ENCODE results near the gene PFDN4. TPM values are rescaled to one million over a fixed set of nuclear protein-coding genes. Genes with fewer than 3 reads are reported as not detected.
"Not testable (repeated sequence)": the region's sequence is repeated elsewhere in the genome, so short reads cannot be mapped to it uniquely, and the experiment has no call there.

Gene PFDN4
- total and polyA plus RNA-seq, 12 donors: 21.9 to 56.3 (median 30.7) TPM

GRCh38 chr20:54231036-54231435, 23.1 kb downstream of the PFDN4 start:
- ATAC-seq (no peak), DNase-seq (no peak)
- Histone ChIP-seq H3K4me3 (no peak overlapping the region), H3K36me3 (no peaks in the 10 kb centered on the region), H3K27ac (no peak overlapping the region), H3K9me3 (peaks cover 0 to 12% (median 0%) of the 10 kb centered on the region in 11 donors), H3K4me1 (no peaks in the 10 kb centered on the region), H3K27me3 (no peaks in the 10 kb centered on the region)
- TF ChIP-seq CTCF (IDR thresholded peaks at IDR 0.05): no peak
- intact Hi-C loops (cut with DNase I): no loop called here
- 57 to 81% methylated on average over 3 of the region's 3 CpGs for WGBS, 2 donors

- TF ChIP-seq CTCF (IDR thresholded peaks at IDR 0.05): no peak
- 79 to 90% methylated on average over 2 of the region's 2 CpGs for WGBS, 2 donors
- DNase-seq (no peak), ATAC-seq (no peak)
- H3K27me3 ChIP-seq: peaks cover 0 to 12% (median 0%) of the 10 kb centered on the region in 7 donors
- H3K4me3 ChIP-seq: no peak overlapping the region
- intact Hi-C loops (cut with DNase I): no loop called here
- H3K27ac ChIP-seq: no peak overlapping the region
- H3K9me3 ChIP-seq: peaks cover 0 to 8% (median 0%) of the 10 kb centered on the region in 11 donors
- H3K36me3 ChIP-seq: no peaks in the 10 kb centered on the region
- H3K4me1 ChIP-seq: no peaks in the 10 kb centered on the region
These were observed 27.1 kb downstream of the PFDN4 start for GRCh38 chr20:54234991-54235390.

- Histone ChIP-seq H3K4me1 (no peaks in the 10 kb centered on the region), H3K4me3 (no peak overlapping the region), H3K27me3 (peaks cover 0 to 13% (median 0%) of the 10 kb centered on the region in 7 donors), H3K9me3 (peaks cover 0 to 8% (median 0%) of the 10 kb centered on the region in 11 donors), H3K36me3 (no peaks in the 10 kb centered on the region), H3K27ac (no peak overlapping the region)
- WGBS, 2 donors: 84 to 91% methylated on average over 12 of the region's 12 CpGs
- TF ChIP-seq CTCF (IDR thresholded peaks at IDR 0.05): no peak
- intact Hi-C loops (cut with DNase I): no loop called here
- DNase-seq (no peak), ATAC-seq (no peak)
These were observed 29.4 kb downstream of the PFDN4 start for GRCh38 chr20:54237116-54237943.

GRCh38 chr20:54244113-54244512, 36.2 kb downstream of the PFDN4 start:
- ATAC-seq: no peak
- Histone ChIP-seq H3K27me3 (peaks cover 0 to 9% (median 0%) of the 10 kb centered on the region in 7 donors), H3K36me3 (no peaks in the 10 kb centered on the region), H3K27ac (no peak overlapping the region), H3K9me3 (peaks cover 0 to 11% (median 0%) of the 10 kb centered on the region in 11 donors), H3K4me3 (no peak overlapping the region), H3K4me1 (no peaks in the 10 kb centered on the region)
- TF ChIP-seq CTCF (IDR thresholded peaks at IDR 0.05): no peak
- whole genome bisulfite sequencing, 2 donors: 88 to 90% methylated on average over 4 of the region's 4 CpGs
- DNase-seq: no peak
- intact Hi-C loops (cut with DNase I): no loop called here

- ATAC-seq; H3K36me3 ChIP-seq; H3K27ac ChIP-seq; H3K4me1 ChIP-seq; DNase-seq; H3K4me3 ChIP-seq; H3K27me3 ChIP-seq; H3K9me3 ChIP-seq; intact Hi-C loops (cut with DNase I): not testable (repeated sequence)
- 85 to 95% methylated on average over 4 of the region's 4 CpGs for WGBS, 2 donors
These were observed 40.8 kb downstream of the PFDN4 start for GRCh38 chr20:54248705-54249104.
